GM19452 (cell line): ENCODE data around the gene KCP.
A peak's percentile ranks its signal among the peaks of the same experiment; 100 is the strongest.

Source experiments
- ATAC-seq: cut with Tn5 transposase; IDR thresholded peaks from one replicate; pipeline ENCODE4 v1.9.1; 2021; ENCODE audit not compliant: unreplicated experiment

Gene KCP

GRCh38 chr7:128888756-128889095 is 21.8 kb downstream of the KCP start:
- no peak for ATAC-seq

- ATAC-seq = no peak
Measured at GRCh38 chr7:128888039-128888755, 22.3 kb downstream of the KCP start.

- ATAC-seq = no peak
Measured at GRCh38 chr7:128887169-128888038, 23.1 kb downstream of the KCP start.

GRCh38 chr7:128886391-128887168 is 23.9 kb downstream of the KCP start:
- ATAC-seq = no peak

- ATAC-seq = no peak
Measured at GRCh38 chr7:128885370-128886187, 24.9 kb downstream of the KCP start.

GRCh38 chr7:128884561-128885369 is 25.7 kb downstream of the KCP start:
- no peak for ATAC-seq

- peak; percentile 65 for ATAC-seq
Measured at GRCh38 chr7:128883622-128884448, 26.7 kb downstream of the KCP start.

- no peak for ATAC-seq
Measured at GRCh38 chr7:128882134-128882533, 28.4 kb downstream of the KCP start.

GRCh38 chr7:128881458-128882125 is 28.9 kb downstream of the KCP start:
- no peak for ATAC-seq

GRCh38 chr7:128880791-128881457 is 29.6 kb downstream of the KCP start:
- ATAC-seq = no peak

GRCh38 chr7:128879939-128880746 is 30.4 kb downstream of the KCP start:
- ATAC-seq = no peak

- ATAC-seq = no peak
Measured at GRCh38 chr7:128879461-128879938, 31.0 kb downstream of the KCP start.

GRCh38 chr7:128878226-128879105 is 32.0 kb downstream of the KCP start:
- ATAC-seq = no peak

GRCh38 chr7:128877756-128878120 is 32.8 kb downstream of the KCP start:
- no peak for ATAC-seq

- ATAC-seq = no peak
Measured at GRCh38 chr7:128876978-128877755, 33.3 kb downstream of the KCP start.
